GM18499 (cell line): ENCODE data around the gene ATP1B1.
"Not testable (repeated sequence)": the region's sequence is repeated elsewhere in the genome, so short reads cannot be mapped to it uniquely, and the experiment has no call there.

Experiments used
- ATAC-seq: cut with Tn5 transposase; IDR thresholded peaks from one replicate; pipeline ENCODE4 v1.9.1; 2021; ENCODE audit warnings: moderate number of reproducible peaks; ENCODE audit not compliant: insufficient read depth, unreplicated experiment

ATP1B1 gene

GRCh38 chr1:169179431-169179830 is 72.9 kb downstream of the ATP1B1 start:
- not testable (repeated sequence) for ATAC-seq

- no peak for ATAC-seq
Measured at GRCh38 chr1:169180174-169180573, 73.7 kb downstream of the ATP1B1 start.
